H1 (cell line): ENCODE data around the gene GPM6B. TPM values are rescaled to one million over a fixed set of nuclear protein-coding genes. Genes with fewer than 3 reads are reported as not detected.

Experiments
- CTCF ChIA-PET: fragments of 300-600 bp; sonication (Branson Sonifier 250); formaldehyde crosslinking; loops from one replicate; lab custom pipeline; 2021; ENCODE audit not compliant: partially characterized antibody; lab: Charles Lee
- POLR2A ChIA-PET: fragments of 300-600 bp; sonication (Branson Sonifier 250); formaldehyde crosslinking; loops from one replicate; lab custom pipeline; 2021; ENCODE audit warnings: inconsistent platforms; ENCODE audit not compliant: partially characterized antibody; lab: Charles Lee
- DNase-seq, 2 experiments: peaks; one replicate each; pipeline versions ENCODE4 v3.0.0 to v3.0.0-alpha.2; 2010 to 2022; ENCODE audit warnings: low spot score in 2 of 2, low read depth in 1 of 2, mixed read lengths in 1 of 2
- FAIRE-seq: peaks from 2 replicates; lab custom pipeline; 2011; peaks lifted over from hg19 to GRCh38; lab: Jason Lieb, UNC
- H2AFZ ChIP-seq: 2 replicates; pipeline ENCODE4 v1.8.1; 2012; ENCODE audit warnings: low read length, inconsistent platforms
- H2AK5ac ChIP-seq: 2 replicates; pipeline ENCODE4 v1.6.1; 2013; ENCODE audit warnings: low read depth, low read length
- H2BK120ac ChIP-seq: replicated peaks from 2 replicates; pipeline ENCODE3; 2013; ENCODE audit warnings: low read depth, low read length, inconsistent platforms
- H2BK12ac ChIP-seq: 2 replicates; pipeline ENCODE4 v1.6.1; 2013; ENCODE audit warnings: low read depth, low read length
- H2BK15ac ChIP-seq: 2 replicates; pipeline ENCODE4 v1.6.1; 2013; ENCODE audit warnings: low read length
- H2BK20ac ChIP-seq: 2 replicates; pipeline ENCODE4 v1.6.1; 2013; ENCODE audit warnings: low read length
- H2BK5ac ChIP-seq: 2 replicates; pipeline ENCODE4 v1.6.1; 2013; ENCODE audit warnings: low read depth, low read length
- H3K14ac ChIP-seq: 2 replicates; pipeline ENCODE4 v1.6.1; 2013; ENCODE audit warnings: inconsistent platforms; ENCODE audit not compliant: insufficient read length
- H3K18ac ChIP-seq: 2 replicates; pipeline ENCODE4 v1.6.1; 2013; ENCODE audit warnings: low read length; ENCODE audit errors: extremely low read depth
- H3K23ac ChIP-seq: 2 replicates; pipeline ENCODE4 v1.6.1; 2013; ENCODE audit warnings: inconsistent platforms; ENCODE audit not compliant: insufficient read length
- H3K23me2 ChIP-seq: 2 replicates; pipeline ENCODE4 v1.6.1; 2013; ENCODE audit warnings: low read depth, low read length
- H3K27ac ChIP-seq: 2 replicates; pipeline ENCODE4 v1.6.1; 2011; ENCODE audit warnings: low read depth, low read length, inconsistent platforms
- H3K27me3 ChIP-seq, 4 experiments: replicated peaks in 1 of 4; 1 replicate in 1 of 4; 2 replicates in 3 of 4; pipeline versions ENCODE4 v1.6.1 to v1.8.1; 2011 to 2013; ENCODE audit warnings: low read length in 3 of 4, mild to moderate bottlenecking in 3 of 4, inconsistent platforms in 2 of 4, mixed read lengths in 2 of 4, moderate library complexity in 1 of 4; ENCODE audit not compliant: control insufficient read depth in 3 of 4, insufficient read depth in 3 of 4; ENCODE audit errors: extremely low read depth in 1 of 4
- H3K36me3 ChIP-seq, 4 experiments: 2 replicates each; pipeline versions ENCODE4 v1.6.1 to v1.8.1; 2011 to 2013; ENCODE audit warnings: mild to moderate bottlenecking in 4 of 4, low read length in 3 of 4, moderate library complexity in 2 of 4, control low read depth in 1 of 4, inconsistent platforms in 1 of 4; ENCODE audit not compliant: insufficient read depth in 4 of 4, control insufficient read depth in 2 of 4
- H3K4ac ChIP-seq: replicated peaks from 2 replicates; pipeline ENCODE3; 2013; ENCODE audit warnings: low read length, low read depth, mixed read lengths, inconsistent platforms; ENCODE audit not compliant: insufficient read length
- H3K4me1 ChIP-seq, 4 experiments: replicated peaks in 1 of 4; 1 replicate in 1 of 4; 2 replicates in 3 of 4; pipeline versions ENCODE4 v1.6.1 to v1.8.1; 2011 to 2013; ENCODE audit warnings: low read length in 3 of 4, inconsistent platforms in 2 of 4, mixed read lengths in 1 of 4; ENCODE audit not compliant: insufficient read depth in 4 of 4, control insufficient read depth in 3 of 4
- H3K4me2 ChIP-seq, 2 experiments: 2 replicates each; pipeline versions ENCODE4 v1.6.1 to v1.8.1; 2011 to 2013; ENCODE audit warnings: low read depth in 2 of 2, low read length in 2 of 2, control low read depth in 1 of 2, inconsistent platforms in 1 of 2, mild to moderate bottlenecking in 1 of 2; ENCODE audit not compliant: insufficient read depth in 1 of 2
- H3K4me3 ChIP-seq, 4 experiments: fragments of 200-600, 300-600 bp in 1 of 4; sonication (generic), shearing (Covaris generic), sonication (Bioruptor Twin) in 1 of 4; 2 replicates each; pipeline versions ENCODE4 v1.5.1 to v1.8.1; 2011 to 2016; ENCODE audit warnings: low read length in 4 of 4, low read depth in 3 of 4, control low read depth in 2 of 4, inconsistent platforms in 2 of 4, mild to moderate bottlenecking in 2 of 4, mixed read lengths in 1 of 4, moderate library complexity in 1 of 4; ENCODE audit not compliant: insufficient read depth in 2 of 4; ENCODE audit errors: extremely low read depth in 1 of 4
- H3K56ac ChIP-seq: replicated peaks from 2 replicates; pipeline ENCODE3; 2013; ENCODE audit warnings: low read depth, mild to moderate bottlenecking, mixed read lengths, low read length, inconsistent platforms; ENCODE audit not compliant: insufficient read length
- H3K79me1 ChIP-seq: 2 replicates; pipeline ENCODE4 v1.6.1; 2013; ENCODE audit warnings: low read depth, low read length, control low read depth
- H3K79me2 ChIP-seq, 2 experiments: 2 replicates each; pipeline versions ENCODE4 v1.6.1 to v1.8.1; 2012 to 2013; ENCODE audit warnings: low read length in 2 of 2, mild to moderate bottlenecking in 2 of 2, inconsistent platforms in 1 of 2; ENCODE audit not compliant: insufficient read depth in 2 of 2, control insufficient read depth in 1 of 2
- H3K9ac ChIP-seq, 4 experiments: replicated peaks in 1 of 4; 1 replicate in 1 of 4; 2 replicates in 3 of 4; pipeline versions ENCODE4 v1.6.1 to v1.8.1; 2011 to 2013; ENCODE audit warnings: low read depth in 3 of 4, low read length in 3 of 4, control low read depth in 2 of 4, mild to moderate bottlenecking in 2 of 4, moderate library complexity in 2 of 4, inconsistent platforms in 1 of 4; ENCODE audit errors: extremely low read depth in 1 of 4
- H3K9me3 ChIP-seq, 2 experiments: 2 replicates each; pipeline versions ENCODE4 v1.6.1 to v1.8.1; 2012 to 2013; ENCODE audit warnings: mild to moderate bottlenecking in 2 of 2, moderate library complexity in 2 of 2, control low read depth in 1 of 2, inconsistent platforms in 1 of 2, low read depth in 1 of 2, low read length in 1 of 2, mixed read lengths in 1 of 2; ENCODE audit not compliant: insufficient read depth in 2 of 2
- H4K20me1 ChIP-seq, 2 experiments: replicated peaks in 1 of 2; 2 replicates each; pipeline versions ENCODE3 to v1.8.1; 2011 to 2013; ENCODE audit warnings: inconsistent platforms in 2 of 2, low read length in 2 of 2, mild to moderate bottlenecking in 1 of 2; ENCODE audit not compliant: insufficient read depth in 2 of 2, control insufficient read depth in 1 of 2
- H4K5ac ChIP-seq: 2 replicates; pipeline ENCODE4 v1.6.1; 2013; ENCODE audit warnings: low read length, low read depth, mixed read lengths, inconsistent platforms; ENCODE audit not compliant: insufficient read length
- H4K8ac ChIP-seq: 2 replicates; pipeline ENCODE4 v1.8.0; 2013; ENCODE audit warnings: mild to moderate bottlenecking, moderate library complexity, low read length, inconsistent platforms; ENCODE audit not compliant: insufficient read depth; ENCODE audit errors: extremely low read depth
- H4K91ac ChIP-seq: replicated peaks from 2 replicates; pipeline ENCODE3; 2013; ENCODE audit warnings: low read length, mixed read lengths, inconsistent platforms; ENCODE audit not compliant: insufficient read length
- CTCF ChIP-seq, 3 experiments: IDR thresholded peaks; 1 replicate in 2 of 3; 2 replicates in 1 of 3; pipeline versions ENCODE4 v1.5.1 to v1.6.1; 2011; ENCODE audit warnings: low read length in 3 of 3, mild to moderate bottlenecking in 3 of 3, inconsistent platforms in 2 of 3, low read depth in 1 of 3, moderate library complexity in 1 of 3; ENCODE audit not compliant: insufficient read depth in 1 of 3; ENCODE audit errors: control extremely low read depth in 1 of 3
- GABPA ChIP-seq: IDR thresholded peaks from 2 replicates; pipeline ENCODE4 v1.6.1; 2011; ENCODE audit warnings: mild to moderate bottlenecking, low read length, moderate library complexity, borderline replicate concordance; ENCODE audit not compliant: insufficient read depth
- RAD21 ChIP-seq, 2 experiments: IDR thresholded peaks in 1 of 2; conservative IDR thresholded peaks in 1 of 2; 2 replicates each; pipeline ENCODE4 v1.6.1; 2011; ENCODE audit warnings: low read depth in 2 of 2, low read length in 2 of 2, improper control_type of control experiment in 1 of 2, inconsistent platforms in 1 of 2, mild to moderate bottlenecking in 1 of 2, moderate library complexity in 1 of 2
- SIX5 ChIP-seq: IDR thresholded peaks from 2 replicates; pipeline ENCODE4 v1.6.1; 2011; ENCODE audit warnings: mild to moderate bottlenecking, low read depth, low read length
- WGBS, 2 experiments: shearing (Covaris generic) in 1 of 2; methylation state at CpG; one replicate each; pipeline versions ENCODE4 v1.1.6 to v1.1.7; 2013 to 2015; ENCODE audit warnings: low lambda C conversion rate in 2 of 2, mixed read lengths in 2 of 2, inconsistent platforms in 1 of 2, low coverage in 1 of 2, missing lambda C conversion rate in 1 of 2; ENCODE audit not compliant: insufficient replicate concordance in 2 of 2, insufficient coverage in 1 of 2, insufficient read length in 1 of 2; ENCODE audit errors: extremely low coverage in 1 of 2, missing lambda C conversion rate in 1 of 2; 5-methylcytosine and 5-hydroxymethylcytosine counted together
- polyA plus RNA-seq, 7 experiments: library from polyadenylated mRNA; depleted of rRNA in 3 of 7; stranded (reverse) in 5 of 7; unstranded in 2 of 7; fragments of >200 nt in 5 of 7; fragments of 200-250 nt in 2 of 7; gene quantifications; 1 replicate in 5 of 7; 2 replicates in 1 of 7; 4 replicates in 1 of 7; pipeline versions ENCODE4 v1.2.1 to v1.2.3, GENCODE V29; 2011 to 2013; ENCODE audit warnings: missing spikeins in 2 of 7, mixed read lengths in 2 of 7
- total RNA-seq: library from RNA; stranded (reverse); fragmentation: NEBNext Ultra II Directional; extraction: Animal tissue kit (Norgen Biotek cat#: 25700); gene quantifications from 2 replicates; pipeline ENCODE4 v1.2.1, GENCODE V29; 2021

GPM6B gene
- total and polyA plus RNA-seq, 2 of the 8 experiments (the other 6 are each of a cell fraction or from before 2014, with no cell fraction given), result 132 to 175 TPM

DNA sequence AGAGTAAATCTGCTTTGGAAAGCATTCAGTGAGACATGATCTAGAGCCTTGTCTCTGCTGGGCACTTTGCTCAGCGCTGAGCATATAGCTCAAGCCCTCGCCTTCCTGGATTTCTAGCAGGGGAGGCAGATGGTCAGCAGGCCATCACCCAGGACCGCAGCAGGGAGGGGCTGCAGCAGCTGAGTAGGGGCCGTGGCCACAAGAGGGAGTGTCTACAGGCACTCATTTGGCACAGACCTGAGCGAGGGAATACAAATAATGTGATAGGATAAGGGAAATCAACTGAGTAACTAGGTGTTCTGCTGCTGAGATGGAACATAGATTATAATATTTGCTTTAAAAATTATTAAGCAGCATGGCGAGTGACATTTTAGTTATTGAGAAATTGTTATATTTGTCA is 52.1 kb downstream of the GPM6B start:
- H3K14ac ChIP-seq, result no peak overlapping the region
- no peak overlapping the region for H4K91ac ChIP-seq
- H3K4ac ChIP-seq, result no peak overlapping the region
- no peak overlapping the region for H2BK5ac ChIP-seq
- H3K4me3 ChIP-seq, result no peak overlapping the region
- H3K4me2 ChIP-seq, result no peak overlapping the region
- H3K23ac ChIP-seq, result no peak overlapping the region
- H2AFZ ChIP-seq, result no peak overlapping the region
- no peak overlapping the region for H2AK5ac ChIP-seq
- FAIRE-seq, result no peak
- H2BK20ac ChIP-seq, result no peak overlapping the region
- H2BK15ac ChIP-seq, result no peak overlapping the region
- peak; percentile 48 to 64 (median 62) for TF ChIP-seq CTCF (IDR thresholded peaks at IDR 0.05; ENCODE audit: control extremely low read depth in 1 of 3, insufficient read depth in 1 of 3, low read depth in 1 of 3, low read length in 3 of 3)
- TF ChIP-seq SIX5, result no peak
- peak; percentile 36 to 52 for TF ChIP-seq RAD21 (IDR thresholded peaks at IDR 0.05 in 1 of 2, conservative IDR thresholded peaks at IDR 0.05 in 1 of 2; ENCODE audit: low read depth in 2 of 2, low read length in 2 of 2)
- no peak for TF ChIP-seq GABPA
- WGBS, 2 experiments, result 64% methylated on average over 6 of the region's 6 CpGs; no CpG with 5 or more reads in 1 of the 2 experiments
- no peak for DNase-seq
- H4K20me1 ChIP-seq, result no peaks in the 10 kb centered on the region
- H3K9ac ChIP-seq, result no peak overlapping the region; a peak in 1 of 7 replicates
- H2BK120ac ChIP-seq, result no peak overlapping the region
- H3K79me1 ChIP-seq, result no peaks in the 10 kb centered on the region
- H4K5ac ChIP-seq, result no peak overlapping the region
- H3K9me3 ChIP-seq, result no peaks in the 10 kb centered on the region
- H3K56ac ChIP-seq, result no peak overlapping the region
- ChIA-PET POLR2A (interaction anchor here (0.9 to 1.0 kb wide), 2 partner anchors 11 to 30 kb away, joined by 3 to 4 read pairs; no protein-coding TSS in a partner anchor), CTCF (interaction anchor here (0.7 to 1.6 kb wide), 5 partner anchors 12 to 258 kb away, joined by 3 to 6 read pairs (median 3); partner anchors contain the start of genes OFD1 and TRAPPC2)
- H3K18ac ChIP-seq, result no peak overlapping the region
- H4K8ac ChIP-seq, result no peak overlapping the region
- H3K27ac ChIP-seq, result no peak overlapping the region
- H2BK12ac ChIP-seq, result no peak overlapping the region
- H3K23me2 ChIP-seq, result no peaks in the 10 kb centered on the region
- peaks cover 0 to 16% (median 6%) of the 10 kb centered on the region in 4 experiments; a peak in 4 of 7 replicates for H3K4me1 ChIP-seq
- no peaks in the 10 kb centered on the region for H3K79me2 ChIP-seq
- peaks cover 0 to 46% (median 4%) of the 10 kb centered on the region in 4 experiments; a peak in 7 of 8 replicates for H3K36me3 ChIP-seq
- no peaks in the 10 kb centered on the region for H3K27me3 ChIP-seq
